ENCODE measurements around the gene IPO9.

- TF ChIP-seq CTCF (IDR thresholded peaks at IDR 0.05) (no peak), SIN3A (IDR thresholded peaks at IDR 0.05; ENCODE audit: borderline replicate concordance, insufficient read depth, low read depth, low read length) (no peak), POLR2AphosphoS5 (IDR thresholded peaks at IDR 0.05; ENCODE audit: low read depth, low read length) (no peak)
- TF ChIP-seq, protein P1, sequence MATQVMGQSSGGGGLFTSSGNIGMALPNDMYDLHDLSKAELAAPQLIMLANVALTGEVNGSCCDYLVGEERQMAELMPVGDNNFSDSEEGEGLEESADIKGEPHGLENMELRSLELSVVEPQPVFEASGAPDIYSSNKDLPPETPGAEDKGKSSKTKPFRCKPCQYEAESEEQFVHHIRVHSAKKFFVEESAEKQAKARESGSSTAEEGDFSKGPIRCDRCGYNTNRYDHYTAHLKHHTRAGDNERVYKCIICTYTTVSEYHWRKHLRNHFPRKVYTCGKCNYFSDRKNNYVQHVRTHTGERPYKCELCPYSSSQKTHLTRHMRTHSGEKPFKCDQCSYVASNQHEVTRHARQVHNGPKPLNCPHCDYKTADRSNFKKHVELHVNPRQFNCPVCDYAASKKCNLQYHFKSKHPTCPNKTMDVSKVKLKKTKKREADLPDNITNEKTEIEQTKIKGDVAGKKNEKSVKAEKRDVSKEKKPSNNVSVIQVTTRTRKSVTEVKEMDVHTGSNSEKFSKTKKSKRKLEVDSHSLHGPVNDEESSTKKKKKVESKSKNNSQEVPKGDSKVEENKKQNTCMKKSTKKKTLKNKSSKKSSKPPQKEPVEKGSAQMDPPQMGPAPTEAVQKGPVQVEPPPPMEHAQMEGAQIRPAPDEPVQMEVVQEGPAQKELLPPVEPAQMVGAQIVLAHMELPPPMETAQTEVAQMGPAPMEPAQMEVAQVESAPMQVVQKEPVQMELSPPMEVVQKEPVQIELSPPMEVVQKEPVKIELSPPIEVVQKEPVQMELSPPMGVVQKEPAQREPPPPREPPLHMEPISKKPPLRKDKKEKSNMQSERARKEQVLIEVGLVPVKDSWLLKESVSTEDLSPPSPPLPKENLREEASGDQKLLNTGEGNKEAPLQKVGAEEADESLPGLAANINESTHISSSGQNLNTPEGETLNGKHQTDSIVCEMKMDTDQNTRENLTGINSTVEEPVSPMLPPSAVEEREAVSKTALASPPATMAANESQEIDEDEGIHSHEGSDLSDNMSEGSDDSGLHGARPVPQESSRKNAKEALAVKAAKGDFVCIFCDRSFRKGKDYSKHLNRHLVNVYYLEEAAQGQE (IDR thresholded peaks at IDR 0.05; ENCODE audit: insufficient read depth in 1 of 2, low read depth in 2 of 2, low read length in 1 of 2): no peak
Observed at GRCh38 chr1:201818971-201819750, 9.8 kb upstream of the IPO9 start.
